NOMO-1 (cell line): Measurements from ENCODE around the gene CELF4.

Experiments
- DNase-seq, 2 experiments: peaks; one replicate each; lab custom pipeline; 2025; ENCODE audit not compliant: unreplicated experiment in 2 of 2; lab: John Stamatoyannopoulos, UW

The CELF4 gene

GRCh38 chr18:37574113-37574512, 8.5 kb upstream of the CELF4 start:
- no peak for DNase-seq

GRCh38 chr18:37572736-37573135, 7.1 kb upstream of the CELF4 start:
- DNase-seq = no peak

GRCh38 chr18:37571266-37571665, 5.7 kb upstream of the CELF4 start:
- DNase-seq = no peak

GRCh38 chr18:37570336-37570930, 4.8 kb upstream of the CELF4 start:
- DNase-seq = no peak

GRCh38 chr18:37568671-37569070, 3.1 kb upstream of the CELF4 start:
- no peak for DNase-seq

- no peak for DNase-seq
These were observed 2.4 kb upstream of the CELF4 start for GRCh38 chr18:37567994-37568359.

GRCh38 chr18:37567061-37567993, 1.7 kb upstream of the CELF4 start:
- DNase-seq = no peak

- no peak for DNase-seq
These were observed 972 bp upstream of the CELF4 start for GRCh38 chr18:37566479-37567060.

GRCh38 chr18:37565977-37566478, 430 bp upstream of the CELF4 start:
- DNase-seq = no peak

GRCh38 chr18:37564711-37565100, 892 bp downstream of the CELF4 start:
- DNase-seq = no peak

GRCh38 chr18:37563931-37564392, 1.6 kb downstream of the CELF4 start:
- DNase-seq = no peak

- no peak for DNase-seq
These were observed 3.6 kb downstream of the CELF4 start for GRCh38 chr18:37561986-37562385.

- no peak for DNase-seq
These were observed 5.6 kb downstream of the CELF4 start for GRCh38 chr18:37560003-37560402.

- no peak for DNase-seq
These were observed 6.4 kb downstream of the CELF4 start for GRCh38 chr18:37559194-37559593.

- no peak for DNase-seq
These were observed 11.2 kb downstream of the CELF4 start for GRCh38 chr18:37554399-37554787.

- DNase-seq = no peak
These were observed 11.8 kb downstream of the CELF4 start for GRCh38 chr18:37553633-37554398.

- no peak for DNase-seq
These were observed 13.3 kb downstream of the CELF4 start for GRCh38 chr18:37552286-37552685.

- no peak for DNase-seq
These were observed 13.8 kb downstream of the CELF4 start for GRCh38 chr18:37551846-37552245.

- DNase-seq = no peak
These were observed 14.3 kb downstream of the CELF4 start for GRCh38 chr18:37551249-37551648.

- no peak for DNase-seq
These were observed 15.3 kb downstream of the CELF4 start for GRCh38 chr18:37550118-37550875.
